Tongue (tissue), 2 donors: ENCODE results near the gene CUZD1. TPM values are rescaled to one million over a fixed set of nuclear protein-coding genes. Genes with fewer than 3 reads are reported as not detected.
A peak's percentile ranks its signal among the peaks of the same experiment; 100 is the strongest.

ENCODE experiments used
- DNase-seq: peaks from one replicate; pipeline ENCODE4 v3.0.0-alpha.2; 2015
- total RNA-seq: library from RNA; depleted of rRNA; stranded (reverse); fragments of >200 nt; gene quantifications from one replicate; pipeline ENCODE4 v1.2.3, GENCODE V29; 2014

Gene CUZD1
- total RNA-seq, 1 donor from 2014 or later = 0.31 TPM

DNA sequence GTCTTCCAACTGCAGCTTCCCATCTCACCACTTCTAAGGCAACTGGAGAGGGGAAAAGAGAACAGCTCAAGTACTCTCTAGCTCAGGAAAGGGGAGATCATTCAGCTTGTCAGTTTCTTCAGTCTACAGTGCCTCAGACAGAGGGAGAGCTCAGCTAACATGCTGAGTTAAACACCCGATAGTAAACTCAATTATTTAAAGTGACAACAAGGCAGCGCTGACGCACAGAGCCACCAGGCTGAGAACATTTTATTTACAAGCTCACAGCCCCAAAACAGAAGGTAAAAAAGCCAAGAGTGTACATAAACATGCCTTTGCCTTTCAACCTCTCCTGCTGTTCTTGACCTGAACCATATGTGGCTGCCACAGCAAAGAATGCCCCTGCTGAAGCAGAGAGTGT lies 10.1 kb upstream of the CUZD1 start:
- no peak for DNase-seq

DNA sequence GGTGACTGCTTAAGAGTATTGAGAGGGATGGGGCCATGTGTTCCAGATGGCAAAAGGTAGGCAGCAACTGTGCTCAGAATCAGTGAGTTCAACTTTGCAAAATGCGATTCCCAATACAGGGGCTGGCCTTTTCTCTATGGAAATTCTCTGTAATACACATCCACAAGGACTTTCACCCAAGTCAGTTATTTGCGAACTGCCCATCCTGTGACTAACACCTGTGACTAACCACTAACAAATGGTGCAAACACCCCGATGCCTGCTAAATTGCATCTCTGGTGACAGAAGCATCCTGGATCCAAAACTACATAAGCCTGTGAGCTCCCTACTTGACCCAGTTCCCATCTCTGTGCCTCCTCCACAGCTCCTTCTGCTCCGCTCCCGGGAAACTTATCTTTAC lies 9.0 kb upstream of the CUZD1 start:
- DNase-seq = no peak

DNA sequence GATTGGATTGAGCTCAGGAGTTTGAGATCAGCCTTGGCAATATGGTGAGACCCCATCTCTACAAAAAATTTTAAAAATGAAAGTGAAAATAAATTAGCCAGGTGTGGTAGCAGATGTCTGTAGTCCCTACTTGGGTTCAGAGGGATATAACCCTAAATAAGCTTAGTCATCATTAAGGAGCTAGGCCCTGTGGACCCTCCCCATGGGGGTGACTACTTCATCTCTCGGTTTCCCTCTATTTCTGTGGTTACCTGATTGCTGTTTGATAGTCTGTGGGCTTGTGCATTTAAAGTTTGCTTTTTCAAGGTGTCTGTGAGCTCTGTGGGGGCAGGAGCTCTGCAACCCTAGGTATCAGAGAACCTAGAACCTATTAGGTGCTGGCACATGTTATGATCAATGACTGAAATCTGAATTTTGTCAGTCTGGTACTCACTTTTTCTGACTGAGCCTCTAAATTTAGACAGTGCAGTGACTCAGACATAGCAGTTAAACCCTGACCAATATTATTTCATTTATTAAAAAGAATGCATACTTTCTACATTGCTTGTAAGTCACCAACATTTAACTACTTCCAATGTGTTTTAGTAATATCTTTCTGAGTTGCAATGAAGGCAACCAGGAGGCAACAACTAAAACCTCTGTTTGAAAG lies 8.1 kb upstream of the CUZD1 start:
- no peak for DNase-seq

DNA sequence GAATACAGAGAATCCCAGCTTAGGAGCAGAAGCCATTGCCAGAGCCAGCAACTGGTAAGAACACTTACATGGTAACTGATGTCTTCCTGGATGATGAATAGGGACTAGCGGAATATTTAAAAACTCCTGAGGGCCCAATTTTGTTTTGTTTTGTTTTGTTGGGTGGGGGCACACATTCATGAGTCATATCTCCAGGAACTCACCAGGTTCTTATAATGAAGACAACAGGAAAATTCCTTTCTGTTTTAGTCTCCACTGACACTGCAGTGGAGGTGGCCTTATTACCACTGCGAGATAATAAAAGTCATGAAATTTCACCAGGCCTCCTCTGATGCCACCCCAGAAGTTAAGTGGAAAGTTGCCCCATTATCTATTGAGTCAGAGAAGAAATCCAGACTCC lies 6.6 kb upstream of the CUZD1 start:
- no peak for DNase-seq

DNA sequence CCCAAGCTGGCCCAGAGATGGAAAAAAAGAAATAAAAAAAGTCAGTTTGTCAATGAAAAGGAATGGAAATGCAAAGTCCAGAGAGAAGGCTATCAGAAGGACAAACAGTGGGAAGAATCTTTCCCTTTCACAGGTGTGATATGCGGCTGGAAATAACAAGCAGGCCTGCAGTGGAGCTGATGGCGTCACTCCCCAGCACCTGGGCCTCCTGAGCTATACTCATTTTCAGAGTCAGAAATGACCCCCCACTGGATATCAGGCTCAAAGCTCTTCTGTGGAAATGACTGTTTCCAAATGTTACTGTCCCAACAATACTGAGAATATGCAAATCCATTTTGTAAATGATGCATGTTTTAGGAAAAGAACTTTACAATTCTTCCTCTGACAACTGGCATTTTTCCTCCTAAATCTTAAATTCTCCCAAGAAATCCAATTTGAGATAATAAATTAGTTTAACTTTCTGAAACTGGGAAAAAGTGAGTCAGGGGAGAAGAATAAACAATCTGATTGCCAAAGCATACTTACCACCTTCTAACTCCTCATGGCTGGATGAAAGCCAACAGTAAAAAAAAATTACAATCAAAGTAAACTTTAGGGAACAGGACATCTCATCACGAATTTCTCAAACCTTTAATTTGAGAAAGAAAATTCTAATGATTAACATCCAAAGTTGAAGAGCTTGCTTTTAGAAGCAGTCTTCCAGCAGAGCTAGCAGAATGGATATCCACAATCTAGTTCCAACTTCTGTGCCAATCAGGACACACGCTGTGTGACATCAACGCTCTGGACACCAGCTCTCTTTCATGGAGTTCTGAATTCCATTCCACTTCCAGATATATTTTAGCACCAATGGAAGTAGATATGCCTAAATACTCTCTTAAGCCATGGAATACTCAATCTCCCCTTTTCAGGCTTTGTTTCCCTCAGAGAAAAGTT lies 5.3 kb upstream of the CUZD1 start:
- no peak for DNase-seq

DNA sequence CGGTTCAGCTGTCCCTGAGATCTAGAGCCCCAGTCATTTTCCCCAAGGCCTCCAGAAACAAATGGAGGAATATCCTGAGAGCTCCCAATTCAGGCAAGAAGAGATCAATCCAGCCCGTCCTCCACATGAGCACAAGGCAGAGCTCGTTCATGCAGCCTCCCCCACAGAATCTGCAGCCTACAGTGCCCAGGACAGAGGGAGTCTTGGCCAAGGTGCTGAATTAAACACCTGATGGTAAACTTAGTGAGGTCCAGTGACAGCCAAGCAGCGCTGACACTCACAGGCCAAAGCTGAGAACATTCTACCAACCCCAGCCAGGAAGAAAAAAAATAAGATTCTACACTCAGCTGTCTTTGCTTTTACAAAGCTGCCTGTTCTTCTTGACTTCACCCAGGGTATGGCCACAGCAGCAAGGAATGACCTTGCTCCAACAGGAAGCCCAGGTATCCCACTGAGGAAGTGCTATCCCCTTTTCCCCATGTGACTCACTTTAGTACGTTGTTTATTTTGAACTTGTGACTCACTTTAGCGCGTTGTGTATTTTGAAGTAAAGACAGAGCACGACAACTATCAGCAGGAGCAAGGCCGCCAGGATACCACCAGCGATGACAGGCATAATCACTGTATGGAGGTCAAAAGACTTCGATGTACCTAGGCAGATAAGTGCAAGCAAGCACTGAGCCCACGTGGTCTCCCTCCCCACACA lies 4.4 kb upstream of the CUZD1 start:
- DNase-seq = no peak

DNA sequence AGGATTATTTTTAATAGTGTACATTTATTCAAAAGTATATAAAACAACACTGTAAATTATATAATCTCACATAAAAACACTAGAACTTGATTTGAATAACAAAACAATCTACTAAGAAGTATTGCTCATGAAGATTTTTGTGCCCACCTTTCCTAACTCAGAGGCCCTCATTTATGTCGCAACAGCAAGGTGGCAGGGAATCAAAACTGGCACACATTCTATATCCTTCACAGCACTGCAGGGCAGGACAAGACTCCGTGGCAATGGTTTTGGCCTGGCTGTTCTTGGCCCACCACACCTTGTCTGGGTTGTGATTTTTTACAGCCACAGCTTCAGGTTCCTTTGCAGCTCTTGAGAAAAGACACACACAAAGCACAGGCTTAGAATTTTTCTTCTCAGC lies 3.4 kb upstream of the CUZD1 start:
- no peak for DNase-seq

DNA sequence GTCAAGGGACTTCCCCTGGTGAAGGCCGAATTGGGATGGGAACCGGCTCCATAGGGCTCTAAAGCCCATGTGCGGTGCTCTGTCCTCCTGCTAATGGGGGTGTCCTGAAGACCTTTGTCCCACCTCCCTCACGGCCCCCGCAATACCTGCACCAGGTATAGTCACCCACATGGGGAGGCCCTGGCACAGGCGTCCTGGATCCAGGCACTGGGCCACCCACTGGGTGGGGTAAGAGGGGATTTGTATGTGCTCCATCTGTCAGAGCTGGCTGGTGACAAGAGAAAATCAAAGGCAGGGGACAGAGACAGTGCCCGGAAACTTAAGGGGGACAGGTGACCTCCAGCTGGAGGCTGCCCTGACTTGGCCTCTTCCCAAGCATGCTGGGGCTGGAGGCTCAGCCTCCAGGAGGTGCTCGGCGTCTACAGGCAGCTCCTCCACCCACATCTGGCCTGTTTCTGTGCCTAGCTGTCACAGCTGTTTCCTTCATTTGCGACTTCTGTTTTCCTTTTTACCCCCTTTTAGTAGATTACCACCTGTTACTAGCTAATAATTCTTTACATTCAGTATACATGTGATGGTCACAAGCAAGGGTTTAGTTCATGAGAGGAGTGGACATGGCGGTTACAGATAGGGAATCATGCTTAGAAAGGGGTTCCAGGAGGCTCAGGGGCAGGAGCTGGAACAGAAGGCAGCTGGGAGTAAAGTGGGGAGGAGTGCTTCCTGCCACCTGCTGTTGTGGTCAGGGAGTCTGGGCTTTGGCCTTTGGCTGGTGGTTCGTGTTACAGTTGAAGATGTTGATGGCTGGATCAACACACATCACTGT lies 2.3 kb upstream of the CUZD1 start:
- peak; percentile 40 for DNase-seq

DNA sequence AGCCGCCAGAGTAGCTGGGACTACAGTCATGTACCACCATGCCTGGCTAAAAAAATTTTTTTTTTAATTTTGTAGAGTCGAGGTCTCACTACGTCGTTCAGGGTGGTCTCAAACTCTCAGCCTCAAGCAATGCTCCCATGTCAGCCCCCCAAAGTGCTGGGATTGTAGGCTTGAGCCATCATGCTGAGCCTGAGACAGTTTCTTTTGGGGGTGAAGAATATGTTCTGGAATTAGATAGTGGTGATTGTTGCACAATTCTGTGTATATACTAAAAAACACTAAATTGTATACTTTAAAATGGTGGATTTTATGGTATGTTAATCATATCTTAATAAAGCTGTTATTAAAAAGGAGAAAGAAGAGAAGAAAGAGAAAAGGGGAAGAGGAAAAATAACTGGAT lies 1.5 kb downstream of the CUZD1 start:
- no peak for DNase-seq

DNA sequence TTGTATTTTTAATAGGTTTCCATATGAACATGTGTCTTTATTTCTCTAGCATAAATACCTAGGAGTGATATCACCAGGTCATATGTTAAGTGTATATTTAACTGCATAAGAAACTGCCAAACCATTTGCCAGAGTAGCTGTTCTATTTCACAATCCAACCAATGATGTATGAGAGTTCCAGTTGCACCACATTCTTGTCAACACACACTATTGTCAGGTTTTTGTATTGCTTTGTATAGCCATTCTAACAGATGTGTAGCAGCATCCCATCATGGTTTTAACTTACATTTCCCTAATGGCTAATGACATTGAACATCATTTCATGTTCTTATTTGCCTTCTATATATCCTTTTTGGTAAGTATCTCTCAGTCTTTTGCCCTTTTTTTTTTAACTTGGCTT lies 4.1 kb downstream of the CUZD1 start:
- no peak for DNase-seq

DNA sequence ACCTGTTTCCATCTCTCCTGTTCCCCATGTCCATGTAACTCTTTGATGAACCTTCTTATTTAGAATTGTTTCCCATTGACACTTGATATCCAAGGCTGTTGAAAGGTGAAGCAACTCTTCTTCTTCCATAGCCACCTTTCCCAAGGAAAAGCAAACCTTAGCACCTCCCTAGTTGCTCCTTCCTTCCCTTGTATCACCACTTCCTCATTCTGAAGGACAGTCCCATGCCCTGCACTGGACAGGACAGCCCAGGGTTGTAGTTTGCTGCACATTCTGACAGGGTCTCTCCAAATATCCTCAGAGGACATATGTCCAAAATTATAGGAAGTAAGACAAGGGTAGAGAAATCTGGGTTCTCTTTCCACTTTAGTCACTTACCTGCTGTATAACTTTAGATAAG lies 6.2 kb downstream of the CUZD1 start:
- no peak for DNase-seq

DNA sequence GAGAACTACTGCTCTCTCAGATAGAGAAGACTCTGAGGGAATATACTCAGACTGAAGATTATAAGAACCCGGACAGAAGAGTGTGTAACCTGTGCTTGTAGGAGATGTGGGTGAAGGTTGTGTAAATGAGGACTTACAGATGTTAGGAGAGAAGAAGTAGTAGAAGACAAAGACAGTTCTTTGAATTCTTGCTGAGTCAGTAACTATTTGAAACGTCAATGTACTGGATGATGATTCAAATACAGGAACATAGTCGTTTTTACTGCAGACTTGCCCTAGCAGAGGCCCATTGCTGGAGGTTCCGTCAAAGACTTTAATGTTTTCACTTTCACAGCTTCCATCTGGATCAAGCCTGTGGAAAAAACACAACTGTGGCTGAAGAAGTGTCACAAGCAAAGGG lies 6.8 kb downstream of the CUZD1 start:
- no peak for DNase-seq

DNA sequence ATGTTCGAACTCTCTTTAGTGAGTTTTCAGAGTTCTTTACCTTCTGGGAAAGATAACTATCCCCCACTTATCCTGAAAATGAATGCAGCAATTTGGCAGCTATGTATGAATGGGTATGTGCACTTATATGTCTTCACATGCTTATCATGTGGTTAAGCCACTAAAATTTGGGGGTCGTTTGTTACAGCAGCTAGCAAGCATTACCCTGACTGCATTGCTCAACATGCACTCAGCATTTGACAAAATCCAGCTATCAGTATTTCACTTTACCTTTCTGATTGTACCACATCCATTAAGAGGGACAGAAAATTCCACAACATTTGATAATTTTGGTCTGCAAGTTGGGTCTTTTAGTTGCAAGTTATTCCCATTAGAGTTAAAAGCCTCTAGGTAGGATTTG lies 9.7 kb downstream of the CUZD1 start:
- DNase-seq = no peak

DNA sequence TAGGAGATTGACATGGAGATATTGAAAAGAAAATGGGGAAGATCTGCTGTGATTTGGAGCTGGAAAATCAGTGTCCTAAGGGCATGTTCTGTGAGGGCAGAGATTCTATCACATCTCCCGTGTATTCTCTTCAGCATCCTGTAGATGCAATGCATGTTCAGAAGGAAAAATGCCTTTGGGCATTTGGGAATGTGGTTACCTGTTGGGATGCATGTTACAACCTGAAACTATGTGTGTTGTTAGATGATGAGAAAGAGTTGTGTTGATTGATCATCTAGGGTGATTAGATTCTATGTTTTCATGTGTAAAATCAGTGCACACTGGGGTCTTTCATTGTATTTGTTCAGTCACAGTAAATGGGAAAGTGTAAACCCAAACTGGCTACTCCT lies 14.7 kb downstream of the CUZD1 start:
- DNase-seq = no peak

DNA sequence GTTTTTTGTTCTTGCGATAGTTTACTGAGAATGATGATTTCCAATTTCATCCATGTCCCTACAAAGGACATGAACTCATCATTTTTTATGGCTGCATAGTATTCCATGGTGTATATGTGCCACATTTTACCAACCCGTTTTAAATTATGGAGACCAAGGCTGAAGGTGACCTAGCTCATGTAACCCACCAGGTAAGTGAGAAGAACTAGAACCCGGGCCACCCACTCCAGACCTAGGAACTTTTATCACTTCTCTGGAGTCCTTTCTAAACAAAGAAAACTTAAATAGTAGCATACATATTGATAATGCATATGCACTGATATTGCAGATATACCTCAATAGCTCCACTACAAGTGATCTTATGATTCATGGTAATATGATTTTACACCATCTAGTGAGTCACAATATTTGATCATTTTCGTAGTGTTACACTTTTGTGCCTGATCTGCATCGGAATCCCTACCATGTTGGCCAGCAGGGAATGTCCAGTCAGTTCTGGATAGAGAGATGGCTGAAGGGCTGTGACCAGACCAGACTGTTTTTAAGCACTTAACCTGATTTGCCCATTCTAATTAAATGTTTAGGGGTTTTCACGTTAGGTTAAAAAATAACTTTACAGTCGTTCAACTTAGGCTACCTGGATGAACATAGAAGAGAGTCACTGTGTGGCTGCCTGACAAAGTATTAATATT lies 15.2 kb downstream of the CUZD1 start:
- no peak for DNase-seq

DNA sequence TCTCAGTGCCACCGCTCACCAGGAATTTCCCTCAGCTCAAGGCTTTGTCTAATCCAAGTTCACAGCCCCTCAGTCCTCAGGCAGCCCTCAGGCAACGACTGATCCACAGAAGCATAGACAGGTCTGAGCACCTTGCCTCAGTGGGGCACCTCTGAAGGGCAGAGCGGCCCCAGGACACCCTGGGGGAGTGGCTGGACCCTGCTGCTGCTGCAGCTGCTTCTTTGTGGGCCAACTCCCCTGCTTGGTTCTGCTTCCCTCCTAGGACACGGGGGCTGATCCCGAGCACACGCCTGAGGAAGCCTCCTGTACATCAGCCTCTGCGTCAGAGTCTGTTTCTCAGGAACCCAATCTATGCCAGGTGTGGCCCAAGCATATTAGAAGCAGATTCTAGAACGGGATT lies 16.2 kb downstream of the CUZD1 start:
- no peak for DNase-seq

DNA sequence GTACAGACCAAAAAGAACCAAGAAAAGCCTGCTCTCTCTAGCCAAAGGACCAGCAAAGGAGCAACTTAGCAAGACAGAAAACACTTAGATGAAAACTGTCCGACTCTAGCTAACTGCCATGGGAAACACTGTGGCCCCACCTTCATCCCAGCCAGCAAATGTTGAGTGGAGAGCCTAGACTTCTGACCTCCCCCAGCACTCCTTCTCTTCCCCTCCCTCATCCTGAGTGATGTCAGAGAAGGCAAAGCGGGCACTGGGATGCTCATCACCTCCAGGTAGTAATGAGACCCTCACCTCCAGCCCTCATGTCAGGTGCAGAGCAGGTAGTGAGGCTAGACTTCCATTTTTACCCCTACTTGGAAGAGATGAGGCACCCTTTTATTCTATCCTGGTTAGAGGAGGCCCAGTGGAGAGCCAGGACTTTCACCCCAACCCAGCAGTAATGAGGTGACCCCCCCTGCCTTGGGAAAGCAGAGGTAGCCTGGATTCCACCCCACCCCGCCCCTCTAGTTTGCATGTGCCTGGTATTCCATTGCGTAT lies 16.9 kb downstream of the CUZD1 start:
- DNase-seq = no peak

DNA sequence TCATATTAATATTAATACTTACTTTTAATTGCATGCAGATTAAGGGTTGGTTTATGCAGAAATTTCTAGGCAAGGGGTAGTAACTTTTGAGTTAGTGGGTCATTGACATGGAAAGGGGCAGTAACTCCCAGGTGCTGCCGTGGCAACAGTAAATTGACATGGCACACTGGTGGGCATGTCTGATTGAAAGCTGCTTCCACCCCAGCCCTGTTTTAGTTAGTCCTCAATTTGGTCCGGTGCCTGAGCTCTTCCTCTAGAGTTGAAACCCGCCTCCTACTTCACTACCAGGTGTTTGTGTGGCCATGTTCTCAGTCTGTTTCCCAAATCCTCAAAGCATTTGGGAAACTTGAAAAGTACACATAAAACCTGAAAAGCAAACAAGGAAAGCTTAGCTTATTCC lies 18.4 kb downstream of the CUZD1 start:
- DNase-seq = no peak

DNA sequence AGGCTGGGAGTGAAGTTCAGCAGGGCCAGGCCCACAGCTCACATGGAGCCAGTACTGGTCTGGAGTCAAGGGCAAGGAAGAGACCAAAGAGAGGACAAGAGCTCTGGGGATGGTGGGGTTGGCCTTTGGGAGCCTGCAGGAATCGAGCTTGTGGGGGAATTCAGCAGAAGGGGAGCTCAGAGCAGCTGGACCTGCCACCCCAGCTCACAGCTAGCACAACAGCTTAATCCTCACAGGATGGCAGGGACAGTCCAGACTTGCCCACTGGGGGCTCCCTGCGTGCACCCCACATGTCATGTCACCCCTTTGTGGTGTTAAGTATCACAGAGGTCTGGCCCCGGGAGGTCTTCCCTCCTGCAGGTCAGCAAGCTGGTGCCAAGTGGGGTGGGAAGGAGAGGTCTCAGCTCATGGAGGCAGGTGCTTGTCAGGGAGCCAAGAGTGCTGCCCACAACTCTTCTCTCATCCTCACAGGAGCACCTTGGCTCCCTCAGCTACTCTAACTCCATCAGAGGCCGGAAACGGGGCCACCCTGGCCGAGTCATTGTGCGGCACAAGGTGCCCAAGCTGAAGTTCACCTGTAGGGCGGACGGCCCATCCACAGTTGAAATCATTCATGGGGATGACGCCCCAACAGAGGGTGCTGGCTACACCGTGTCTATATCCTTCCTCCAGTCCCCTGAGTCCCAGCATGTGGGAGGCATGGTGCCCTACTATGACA lies 22.5 kb downstream of the CUZD1 start:
- DNase-seq = no peak

DNA sequence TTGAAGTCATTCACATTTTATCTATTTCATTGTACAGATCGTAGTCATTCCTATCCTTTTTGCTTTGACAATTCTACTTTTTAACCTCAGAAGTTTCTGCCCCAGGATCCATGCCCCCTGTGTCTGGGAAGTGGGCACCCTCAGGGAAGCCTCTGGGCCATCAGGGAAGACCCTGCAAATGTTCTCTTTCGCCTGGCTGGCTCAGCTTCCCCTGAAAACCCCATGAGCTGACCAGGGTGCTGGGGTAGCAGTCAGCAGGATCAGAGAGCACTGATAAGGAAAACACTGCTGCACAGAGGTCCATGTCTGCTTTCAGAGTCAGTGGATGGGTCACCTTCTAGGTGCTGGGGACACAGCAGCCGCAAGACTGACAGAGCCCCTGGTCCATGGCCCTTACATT lies 23.8 kb downstream of the CUZD1 start:
- DNase-seq = no peak

DNA sequence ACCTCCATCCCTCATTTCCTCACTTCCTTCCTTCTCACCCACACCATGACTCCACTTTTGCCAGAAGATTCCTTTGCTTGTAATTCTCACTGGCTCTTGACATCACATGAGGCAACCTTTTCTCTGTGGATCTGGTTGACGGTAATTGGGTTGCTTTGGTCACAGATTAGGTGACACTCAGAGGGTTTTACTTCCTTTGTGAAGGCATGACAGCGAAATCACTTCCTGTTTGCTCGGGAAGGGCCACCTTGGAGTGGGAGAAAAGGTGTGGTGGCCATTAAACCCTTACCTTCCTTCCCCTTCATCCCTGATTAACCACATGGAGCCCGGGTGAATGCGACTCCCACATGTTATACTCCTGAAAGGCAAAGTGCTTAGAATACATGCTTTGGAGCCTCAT lies 30.2 kb downstream of the CUZD1 start:
- DNase-seq = no peak
